Activated CD8-positive, alpha-beta memory T cell treated with anti-CD3 and anti-CD28 coated beads, Interleukin-2, amount 50 U/mL, for 1 hour (primary cell): ENCODE data around the gene IFT172.
"Not testable (repeated sequence)": the region's sequence is repeated elsewhere in the genome, so short reads cannot be mapped to it uniquely, and the experiment has no call there.

Source experiments
- DNase-seq: peaks from one replicate; pipeline ENCODE4 v3.0.0-alpha.2; 2020; ENCODE audit errors: extremely low read depth

The IFT172 gene

DNA sequence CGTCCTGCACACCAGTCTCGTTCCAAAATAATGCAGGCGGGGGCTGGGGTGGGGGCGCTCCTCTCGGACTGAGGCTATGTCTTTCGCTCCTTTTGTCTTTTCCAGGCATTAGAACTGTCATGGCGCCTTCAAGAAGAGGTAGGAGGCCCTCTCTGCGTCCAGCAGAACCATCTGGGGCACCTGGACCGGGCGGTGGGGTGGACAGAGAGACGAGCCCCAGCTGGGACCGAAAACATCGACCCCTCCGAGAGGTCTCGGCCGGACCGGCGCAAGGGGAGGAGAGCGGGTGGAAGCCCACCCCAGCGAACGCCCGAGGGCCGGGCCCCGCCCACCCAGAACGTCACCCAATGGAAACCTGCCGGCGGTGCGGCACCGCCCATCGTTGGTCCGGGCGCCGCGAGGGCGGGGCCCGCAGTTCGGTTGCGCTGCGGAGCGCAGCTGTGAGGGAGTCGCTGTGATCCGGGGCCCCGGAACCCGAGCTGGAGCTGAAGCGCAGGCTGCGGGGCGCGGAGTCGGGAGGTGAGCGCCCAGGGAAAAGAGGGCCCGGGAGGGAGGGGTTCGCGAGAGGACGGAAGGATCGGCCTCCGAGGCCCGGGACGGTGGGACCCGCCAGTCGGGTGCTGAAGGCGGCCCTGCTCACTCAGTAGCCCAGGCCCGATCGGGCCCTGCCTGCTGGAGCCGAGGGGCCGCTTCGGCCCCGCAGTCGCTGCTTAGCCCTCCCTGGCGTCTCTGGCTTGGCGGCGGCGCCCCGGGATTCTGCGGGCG lies 61.1 kb downstream of the IFT172 start, which contains the start of gene NRBP1:
TSS of gene NRBP1 (plus strand) at position 419 of the 765 bp plus-strand sequence. CDS start 4,643 bp downstream, outside the sequence.
- DNase-seq: peak; percentile 56

GRCh38 chr2:27427863-27428212 lies 61.7 kb downstream of the IFT172 start:
- no peak for DNase-seq

GRCh38 chr2:27425039-27425438 lies 64.5 kb downstream of the IFT172 start:
- not testable (repeated sequence) for DNase-seq

DNA sequence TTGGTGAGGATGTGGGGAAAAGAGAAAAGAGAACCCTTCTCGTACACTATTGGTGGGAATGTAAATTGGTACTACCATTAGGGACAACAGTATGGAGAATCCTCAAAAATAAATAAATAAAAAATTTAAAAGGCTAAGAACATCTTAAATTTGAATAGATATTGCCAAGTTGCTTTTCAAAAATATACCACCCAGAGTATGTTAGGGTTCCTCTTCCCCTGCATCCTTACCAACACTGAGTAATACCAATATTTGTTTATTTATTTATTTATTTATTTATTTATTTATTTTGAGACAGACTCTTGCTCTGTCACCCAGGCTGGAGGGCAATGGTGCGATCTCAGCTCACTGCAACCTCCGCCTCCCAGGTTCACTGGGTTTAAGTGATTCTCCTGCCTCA lies 66.6 kb downstream of the IFT172 start:
- DNase-seq: no peak

DNA sequence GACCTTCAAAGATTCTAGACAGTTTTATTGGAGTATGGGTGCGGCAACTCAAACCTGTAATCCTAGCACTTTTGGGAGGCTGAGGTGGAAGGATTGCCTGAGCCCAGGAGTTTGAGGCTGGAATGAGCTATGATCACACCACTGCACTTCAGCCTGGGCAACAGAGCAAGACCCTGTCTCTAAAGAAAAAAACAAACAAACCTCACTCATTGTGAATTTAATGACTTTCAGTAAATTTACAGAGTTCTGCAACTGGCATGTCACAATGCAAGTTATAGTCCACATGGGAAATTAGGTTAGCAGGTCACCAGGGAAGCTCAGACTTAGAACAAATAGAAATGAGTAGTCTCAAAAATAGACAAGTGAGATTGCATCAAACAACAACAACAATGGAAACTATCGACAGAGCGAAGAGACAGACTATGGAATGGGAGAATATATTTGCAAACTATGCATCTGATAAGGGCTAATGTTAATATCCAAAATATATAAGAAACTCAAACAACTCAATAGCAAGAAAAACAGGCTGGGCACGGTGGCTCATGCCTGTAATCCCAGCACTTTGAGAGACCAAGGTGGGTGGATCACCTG lies 67.8 kb downstream of the IFT172 start:
- no peak for DNase-seq

DNA sequence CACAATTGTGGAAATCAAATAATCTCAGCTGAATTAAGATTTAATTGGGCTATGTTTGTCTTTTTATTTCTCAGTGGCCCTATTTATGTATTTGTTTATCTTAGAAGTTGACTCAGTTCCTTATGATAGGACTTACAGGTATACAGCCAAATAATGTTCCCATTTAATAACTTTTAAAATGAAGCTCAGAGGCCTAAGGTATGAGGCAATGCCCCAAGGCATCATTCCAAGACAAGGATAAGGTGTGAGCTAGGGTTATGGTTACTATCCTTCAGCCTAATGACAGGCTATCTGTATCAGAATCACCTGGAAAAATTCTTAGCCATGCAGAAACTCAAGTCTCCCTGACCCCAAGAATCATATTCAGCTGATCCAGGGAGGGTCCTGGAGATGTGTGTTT lies 68.5 kb downstream of the IFT172 start:
- DNase-seq: no peak

- DNase-seq: no peak
Measured at GRCh38 chr2:27416151-27416550, 73.4 kb downstream of the IFT172 start.

GRCh38 chr2:27412419-27413152 lies 77.0 kb downstream of the IFT172 start:
- no peak for DNase-seq

- DNase-seq: peak; percentile 78
Measured at GRCh38 chr2:27409321-27410073, 80.0 kb downstream of the IFT172 start, which contains the start of gene PPM1G. Gene PPM1G (minus strand): TSS chr2:27409591. CDS start chr2:27409422, 169 bp downstream.

GRCh38 chr2:27408601-27409320 lies 80.8 kb downstream of the IFT172 start:
- DNase-seq: no peak

GRCh38 chr2:27407798-27408491 lies 81.6 kb downstream of the IFT172 start:
- no peak for DNase-seq

DNA sequence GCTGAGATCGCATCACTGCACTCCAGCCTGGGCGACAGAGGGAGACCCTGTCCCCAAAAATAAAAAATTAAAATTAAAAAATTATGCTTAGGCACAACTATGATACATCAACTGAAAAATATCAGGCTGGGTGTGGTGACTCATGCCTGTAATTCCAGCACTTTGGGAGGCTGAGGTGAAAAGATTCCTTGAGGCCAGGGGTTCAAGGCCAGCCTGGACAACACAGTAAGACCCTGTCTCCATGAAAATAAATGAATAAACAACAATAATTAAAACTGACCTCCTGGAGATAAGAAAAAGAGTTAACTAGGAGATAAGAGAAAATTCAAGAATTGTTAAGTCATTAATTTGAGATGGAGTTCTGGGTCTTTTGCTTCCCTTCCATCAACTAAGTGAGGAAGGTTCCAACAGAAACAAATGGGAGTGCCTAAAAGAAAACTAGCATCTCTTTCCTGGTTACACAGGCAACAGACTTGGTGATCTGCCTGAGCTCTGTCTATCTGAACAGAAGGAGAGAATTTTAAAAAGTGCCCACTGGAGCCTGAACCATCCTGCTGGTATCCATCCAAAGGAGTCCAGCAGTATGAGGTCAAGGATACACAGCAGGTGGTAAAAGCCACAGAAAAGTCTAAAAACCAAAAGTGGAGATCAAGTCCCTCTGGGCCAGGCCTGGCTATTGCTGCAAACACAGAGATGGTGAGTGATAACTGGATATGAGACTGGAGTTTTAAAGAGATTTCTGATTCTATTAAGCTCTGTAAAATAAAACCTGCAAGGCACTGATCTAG lies 89.0 kb downstream of the IFT172 start:
- DNase-seq: no peak

- DNase-seq: no peak
Measured at GRCh38 chr2:27398962-27399361, 90.6 kb downstream of the IFT172 start.
